ENCODE results near the gene FAM216B.

GRCh38 chr13:42733046-42733445, 48.3 kb upstream of the FAM216B start:
- no peak for TF ChIP-seq CTCF (IDR thresholded peaks at IDR 0.05)
- no peak for TF ChIP-seq POLR2A (IDR thresholded peaks at IDR 0.05)

Data from lower leg skin (tissue), 3 donors.